LNCaP clone FGC (cell line): ENCODE measurements around the gene BAIAP3.

Experiments
- DNase-seq: peaks from one replicate; pipeline ENCODE4 v3.0.0-alpha.2; 2011; ENCODE audit warnings: low read depth
- H3K4me3 ChIP-seq: 2 replicates; pipeline ENCODE4 v1.5.1; 2011; ENCODE audit warnings: mild to moderate bottlenecking, low read depth, low read length, control low read depth
- CTCF ChIP-seq: IDR thresholded peaks from 2 replicates; pipeline ENCODE4 v1.5.1; 2012; ENCODE audit warnings: mild to moderate bottlenecking; ENCODE audit not compliant: control insufficient read depth, insufficient read depth; ENCODE audit errors: extremely low read depth

BAIAP3 gene

GRCh38 chr16:1315081-1316032, 18.1 kb upstream of the BAIAP3 start:
- TF ChIP-seq CTCF = no peak
- no peak for DNase-seq
- H3K4me3 ChIP-seq = no peak overlapping the region

- H3K4me3 ChIP-seq = no peak overlapping the region
- no peak for TF ChIP-seq CTCF
- DNase-seq = no peak
Measured at GRCh38 chr16:1316033-1316405, 17.4 kb upstream of the BAIAP3 start.

DNA sequence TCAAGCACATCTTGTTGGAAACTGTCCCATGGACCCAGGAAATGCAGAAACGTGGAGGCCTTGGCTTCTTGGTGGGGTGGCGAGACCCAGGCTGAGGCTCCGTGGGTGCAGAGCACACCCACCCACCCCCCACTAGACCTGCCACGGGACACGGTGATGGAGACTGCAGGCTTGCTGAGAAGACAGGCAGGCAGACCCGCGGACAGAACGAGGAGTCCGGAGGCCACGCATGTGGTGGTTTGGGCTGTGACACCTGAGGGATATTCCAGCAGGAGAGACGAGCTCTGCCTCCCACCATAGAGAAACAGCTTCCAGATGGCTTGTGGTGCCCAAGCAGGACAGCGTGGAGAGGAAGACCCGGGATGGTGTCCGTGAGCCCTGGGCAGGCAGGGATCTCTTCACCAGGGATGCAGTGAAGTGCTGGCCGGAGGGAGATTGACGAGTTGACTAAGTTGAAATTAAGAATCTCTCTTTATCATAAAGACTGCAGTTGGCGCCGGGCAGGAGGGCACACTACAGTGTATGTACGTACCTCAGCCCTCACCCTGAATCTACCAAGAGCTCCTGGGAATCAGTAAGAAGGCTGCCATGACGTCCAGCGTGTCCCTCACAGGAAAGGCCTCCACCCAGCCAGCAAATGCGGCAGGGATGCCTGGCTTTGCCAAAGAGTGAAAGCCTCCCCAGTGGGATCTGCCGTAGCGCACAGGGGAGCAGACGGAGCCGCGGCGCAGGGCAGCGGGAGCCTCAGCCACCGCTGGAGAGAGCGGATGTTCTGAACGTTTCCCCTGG, 15.8 kb upstream of the BAIAP3 start:
- TF ChIP-seq CTCF = no peak
- H3K4me3 ChIP-seq = no peak overlapping the region
- DNase-seq = no peak

DNA sequence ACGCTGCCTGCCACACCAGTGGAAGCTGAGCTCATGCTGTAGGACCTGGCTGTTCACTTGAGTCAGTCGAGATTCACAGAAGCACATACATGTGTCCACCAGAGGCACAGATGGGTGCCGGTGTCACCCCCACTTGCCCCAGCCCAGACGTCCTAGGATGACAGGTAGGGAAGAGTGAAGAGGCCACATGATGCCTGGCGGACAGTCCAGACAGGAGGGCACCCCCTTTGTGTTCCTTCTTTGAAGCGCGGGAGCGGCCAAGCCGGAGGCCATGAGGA, 15.2 kb upstream of the BAIAP3 start:
- TF ChIP-seq CTCF = no peak
- no peak for DNase-seq
- no peak overlapping the region for H3K4me3 ChIP-seq

DNA sequence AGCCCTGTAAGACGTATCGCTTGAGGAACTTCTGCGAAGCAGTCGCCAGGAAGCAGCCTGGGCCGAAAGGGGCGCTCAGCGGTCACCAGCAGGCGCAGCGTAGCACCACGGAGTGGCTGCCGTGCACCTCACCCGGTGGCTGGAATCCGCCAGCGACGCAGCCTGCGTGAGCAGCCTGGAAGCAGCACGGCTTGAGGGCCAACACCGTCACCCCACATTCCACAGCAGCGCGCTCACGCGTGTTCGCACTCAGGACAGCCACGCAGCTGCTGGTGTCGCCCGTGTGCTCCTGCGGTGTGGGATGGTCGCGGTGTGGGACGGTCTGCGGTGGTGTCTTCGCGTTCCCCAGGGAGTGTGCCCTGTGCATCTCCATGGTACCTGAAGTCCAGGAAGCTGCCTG, 14.4 kb upstream of the BAIAP3 start:
- H3K4me3 ChIP-seq = no peak overlapping the region
- no peak for DNase-seq
- TF ChIP-seq CTCF = no peak

GRCh38 chr16:1320097-1320496, 13.3 kb upstream of the BAIAP3 start:
- DNase-seq = no peak
- no peak for TF ChIP-seq CTCF
- no peak overlapping the region for H3K4me3 ChIP-seq
